PFSK-1 (cell line): ENCODE results near the gene TWF2.

Experiments used
- FOXP2 ChIP-seq: optimal IDR thresholded peaks from 2 replicates; pipeline ENCODE3; 2011; ENCODE audit warnings: borderline replicate concordance, control low read depth, inconsistent platforms; ENCODE audit not compliant: insufficient read depth; ENCODE audit errors: extremely low read length, extremely low read depth
- POLR2AphosphoS5 ChIP-seq: IDR thresholded peaks from 2 replicates; pipeline ENCODE4 v1.6.1; 2012; ENCODE audit warnings: low read depth, mild to moderate bottlenecking, control low read depth, low read length, moderate library complexity
- REST ChIP-seq, 2 experiments: IDR thresholded peaks; 2 replicates each; pipeline versions ENCODE4 v1.6.1 to v1.8.0; 2011 to 2012; ENCODE audit warnings: low read depth in 2 of 2, low read length in 2 of 2, control low read depth in 1 of 2, inconsistent platforms in 1 of 2, mild to moderate bottlenecking in 1 of 2, moderate library complexity in 1 of 2; ENCODE audit not compliant: insufficient read depth in 1 of 2
- SIN3A ChIP-seq: IDR thresholded peaks from 2 replicates; pipeline ENCODE4 v1.6.1; 2012; ENCODE audit warnings: mild to moderate bottlenecking, low read length, moderate library complexity, borderline replicate concordance; ENCODE audit not compliant: insufficient read depth
- TAF1 ChIP-seq: IDR thresholded peaks from 2 replicates; pipeline ENCODE4 v1.6.1; 2012; ENCODE audit warnings: low read length, control low read depth, borderline replicate concordance; ENCODE audit not compliant: insufficient read depth

Gene TWF2

GRCh38 chr3:52228266-52228665 is 10.7 kb downstream of the TWF2 start:
- TF ChIP-seq TAF1, result no peak
- no peak for TF ChIP-seq SIN3A
- no peak for TF ChIP-seq REST (IDR thresholded peaks at IDR 0.05; ENCODE audit: insufficient read depth in 1 of 2, low read depth in 2 of 2, low read length in 2 of 2)
- no peak for TF ChIP-seq FOXP2
- TF ChIP-seq POLR2AphosphoS5, result no peak

GRCh38 chr3:52227766-52228165 is 11.2 kb downstream of the TWF2 start:
- TF ChIP-seq REST (IDR thresholded peaks at IDR 0.05; ENCODE audit: insufficient read depth in 1 of 2, low read depth in 2 of 2, low read length in 2 of 2), result no peak
- TF ChIP-seq POLR2AphosphoS5, result no peak
- TF ChIP-seq FOXP2, result no peak
- TF ChIP-seq TAF1, result no peak
- TF ChIP-seq SIN3A, result no peak

- TF ChIP-seq POLR2AphosphoS5 (no peak), REST (IDR thresholded peaks at IDR 0.05; ENCODE audit: insufficient read depth in 1 of 2, low read depth in 2 of 2, low read length in 2 of 2) (no peak), FOXP2 (no peak), SIN3A (no peak), TAF1 (no peak)
Observed at GRCh38 chr3:52227117-52227516, 11.8 kb downstream of the TWF2 start.

- TF ChIP-seq REST (IDR thresholded peaks at IDR 0.05; ENCODE audit: insufficient read depth in 1 of 2, low read depth in 2 of 2, low read length in 2 of 2) (no peak), POLR2AphosphoS5 (no peak), SIN3A (no peak), FOXP2 (no peak), TAF1 (no peak)
Observed at GRCh38 chr3:52226229-52226817, 12.6 kb downstream of the TWF2 start.
